HG03432 (cell line): ENCODE results near the gene LUC7L3.
"Not testable (repeated sequence)": the region's sequence is repeated elsewhere in the genome, so short reads cannot be mapped to it uniquely, and the experiment has no call there.

Experiments used
- ATAC-seq: cut with Tn5 transposase; IDR thresholded peaks from one replicate; pipeline ENCODE4 v1.9.1; 2021; ENCODE audit warnings: mild to moderate bottlenecking, moderate library complexity; ENCODE audit not compliant: unreplicated experiment

The LUC7L3 gene

DNA sequence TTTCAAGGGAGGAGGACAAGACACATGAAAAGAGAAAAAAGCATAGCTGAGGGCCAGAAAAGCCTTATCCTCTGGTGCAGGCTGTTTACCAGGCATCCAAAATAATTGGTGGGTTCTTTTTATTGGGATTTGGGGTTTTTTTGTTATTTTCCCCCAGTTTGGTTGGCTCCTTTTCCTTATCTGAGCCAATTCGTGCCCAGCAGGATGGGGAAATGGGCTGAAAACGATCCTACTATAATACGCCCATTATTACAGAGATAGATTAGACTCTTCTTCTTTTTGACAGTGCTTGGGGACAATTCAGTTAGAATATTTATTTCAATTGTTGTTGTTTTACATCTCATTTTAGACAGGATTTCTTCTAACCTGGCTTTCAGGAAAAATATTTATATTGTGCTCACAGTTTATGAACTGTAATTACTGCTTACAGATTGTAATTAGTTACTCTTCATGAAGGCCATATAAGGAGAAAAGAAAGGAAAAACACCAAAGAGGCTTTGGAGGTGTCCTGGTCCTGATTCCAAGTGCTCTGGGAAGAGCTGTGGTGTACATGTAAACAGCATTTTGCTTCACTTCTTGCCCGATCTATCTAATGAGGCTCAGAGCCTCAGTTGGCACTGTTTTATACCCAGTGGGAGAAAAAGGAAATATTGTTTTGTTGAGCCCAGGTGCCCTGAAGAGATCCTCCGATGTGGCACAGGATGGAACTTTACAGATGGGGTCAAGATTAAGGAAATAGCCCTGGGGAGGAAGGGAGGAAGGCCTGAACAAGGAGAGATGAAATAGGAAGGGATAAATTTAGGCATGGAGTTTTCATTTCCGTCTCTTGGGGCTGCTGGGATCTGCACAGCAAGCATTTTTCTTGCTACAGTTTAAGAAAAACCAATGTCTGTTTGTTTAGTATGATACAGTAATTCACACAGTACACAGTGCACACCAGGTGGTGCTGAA is 11.1 kb upstream of the LUC7L3 start:
- ATAC-seq, result no peak

DNA sequence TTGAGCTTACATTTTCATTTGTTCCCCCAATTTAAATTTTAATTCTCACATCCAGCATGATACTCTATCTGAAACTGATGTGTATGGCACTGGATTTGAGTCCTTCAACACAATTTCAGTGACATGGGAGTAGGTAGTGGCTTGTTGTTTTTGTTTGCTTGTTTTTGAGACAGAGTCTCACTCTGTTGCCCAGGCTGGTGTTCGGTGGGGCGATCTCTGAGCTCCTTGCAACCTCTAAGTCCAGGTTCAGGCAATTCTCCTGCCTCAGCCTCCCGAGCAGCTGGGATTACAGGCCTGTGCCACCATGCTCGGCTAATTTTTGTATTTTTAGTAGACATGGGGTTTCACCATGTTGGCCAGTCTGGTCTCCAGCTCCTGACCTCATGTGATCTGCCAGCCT is 10.3 kb upstream of the LUC7L3 start:
- not testable (repeated sequence) for ATAC-seq

DNA sequence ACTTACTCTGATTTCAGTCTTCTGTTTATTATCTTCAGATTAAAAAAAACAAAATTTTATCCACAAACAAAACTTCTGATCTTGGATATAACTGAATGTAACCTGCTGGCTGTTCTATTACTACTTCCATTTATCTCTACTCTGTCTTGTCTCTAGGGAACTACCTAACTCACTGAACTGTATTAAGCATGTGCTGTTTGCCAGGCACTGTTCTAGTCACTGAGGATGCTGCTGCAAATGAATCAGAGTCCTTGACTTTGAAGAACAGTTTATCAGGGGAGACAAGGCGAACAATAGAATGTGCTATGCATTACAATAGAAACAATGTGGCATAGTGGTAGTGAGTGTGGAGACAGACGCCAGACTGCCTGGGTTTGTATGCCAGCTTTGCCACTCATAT is 9.4 kb upstream of the LUC7L3 start:
- ATAC-seq, result no peak

DNA sequence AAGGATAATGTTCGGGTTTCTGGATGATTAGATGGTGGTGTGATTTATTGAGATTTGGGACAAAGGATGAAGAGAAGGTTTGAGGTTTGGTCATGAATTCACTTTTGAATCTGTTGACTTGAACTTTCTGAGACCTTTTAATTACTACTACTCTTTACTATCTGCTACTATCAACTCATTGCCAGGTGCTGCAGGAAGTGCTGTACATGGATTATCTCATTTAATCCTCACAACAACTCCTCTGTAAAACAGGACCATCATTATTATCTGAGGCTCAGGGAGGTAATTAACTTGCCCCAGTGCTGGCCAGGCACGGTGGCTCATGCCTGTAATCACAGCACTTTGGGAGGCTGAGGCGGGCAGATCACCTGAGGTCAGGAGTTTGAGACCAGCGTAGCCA is 8.8 kb upstream of the LUC7L3 start:
- no peak for ATAC-seq

DNA sequence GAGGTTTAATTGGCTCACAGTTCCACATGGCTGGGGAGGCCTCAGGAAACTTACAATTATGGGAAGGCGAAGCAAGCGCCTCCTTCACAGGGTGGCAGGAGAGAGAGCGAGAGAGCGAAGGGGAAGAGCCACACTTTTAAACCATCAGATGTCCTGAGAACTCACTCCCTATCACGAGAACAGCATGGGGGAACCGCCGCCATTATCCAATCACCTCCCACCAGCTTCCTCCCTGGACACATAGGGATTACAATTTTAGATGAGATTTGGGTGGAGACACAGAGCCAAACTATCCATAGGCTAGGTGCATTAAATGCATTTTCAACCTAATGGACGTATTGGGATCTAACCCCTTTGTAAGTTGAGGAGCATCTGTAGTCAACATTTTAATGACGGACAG is 6.8 kb upstream of the LUC7L3 start:
- no peak for ATAC-seq

DNA sequence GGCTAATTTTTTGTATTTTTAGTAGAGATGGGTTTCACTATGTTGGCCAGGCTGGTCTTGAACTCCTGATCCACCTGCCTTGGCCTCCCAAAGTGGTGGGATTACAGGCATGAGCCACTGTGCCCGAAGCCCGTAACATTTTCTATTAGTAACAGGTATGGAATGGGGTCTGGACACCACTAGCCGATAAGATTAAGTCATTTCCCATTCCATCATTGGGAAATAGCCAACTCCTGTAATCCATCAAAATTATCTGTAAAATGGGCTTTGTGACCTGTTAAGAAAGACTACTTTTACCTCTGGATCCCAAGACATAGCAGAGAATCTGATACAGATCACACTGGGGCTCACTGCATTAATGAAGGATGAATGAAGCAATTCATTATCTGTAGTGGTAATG is 3.9 kb upstream of the LUC7L3 start:
- ATAC-seq, result no peak

DNA sequence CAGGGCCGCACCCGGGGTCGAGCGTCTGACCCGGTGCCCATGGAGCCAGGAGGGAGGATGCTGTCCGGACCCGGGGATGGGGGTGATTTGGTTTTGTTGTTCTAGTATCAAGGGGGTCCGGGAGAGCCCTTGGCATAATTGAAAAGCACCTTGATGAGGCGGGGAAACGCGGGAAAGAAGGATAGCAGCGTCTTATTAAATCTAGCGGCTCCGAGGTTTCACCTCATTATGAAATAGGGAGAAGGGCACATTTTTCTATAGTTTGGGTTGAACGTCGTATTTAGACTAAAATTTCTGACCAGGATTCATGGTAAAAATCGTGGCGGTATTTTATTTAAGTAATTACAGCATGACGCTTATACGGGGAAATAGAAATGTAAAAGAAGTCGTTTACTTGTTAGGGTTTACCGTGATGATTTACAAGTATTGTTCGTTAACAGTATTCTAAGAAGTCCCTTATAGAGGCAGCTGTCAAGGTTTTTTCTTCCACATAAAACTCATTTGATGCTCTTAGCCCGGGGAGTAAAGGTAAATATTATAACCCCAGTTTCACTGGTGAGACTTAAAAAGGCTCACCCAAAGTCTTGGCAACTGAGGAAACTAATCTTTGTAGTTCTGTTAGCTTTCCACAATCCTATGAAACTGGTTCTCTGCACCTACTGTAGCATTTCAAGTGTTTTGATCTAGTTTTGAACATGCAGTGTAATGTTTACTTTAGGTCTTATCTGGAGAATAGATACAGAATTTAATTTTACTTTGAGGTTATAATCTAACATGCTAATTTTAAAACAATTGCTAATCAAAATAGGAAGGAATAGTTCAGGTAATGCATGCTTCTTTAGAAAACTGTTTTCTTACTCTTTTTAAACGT is 756 bp downstream of the LUC7L3 start:
- no peak for ATAC-seq

DNA sequence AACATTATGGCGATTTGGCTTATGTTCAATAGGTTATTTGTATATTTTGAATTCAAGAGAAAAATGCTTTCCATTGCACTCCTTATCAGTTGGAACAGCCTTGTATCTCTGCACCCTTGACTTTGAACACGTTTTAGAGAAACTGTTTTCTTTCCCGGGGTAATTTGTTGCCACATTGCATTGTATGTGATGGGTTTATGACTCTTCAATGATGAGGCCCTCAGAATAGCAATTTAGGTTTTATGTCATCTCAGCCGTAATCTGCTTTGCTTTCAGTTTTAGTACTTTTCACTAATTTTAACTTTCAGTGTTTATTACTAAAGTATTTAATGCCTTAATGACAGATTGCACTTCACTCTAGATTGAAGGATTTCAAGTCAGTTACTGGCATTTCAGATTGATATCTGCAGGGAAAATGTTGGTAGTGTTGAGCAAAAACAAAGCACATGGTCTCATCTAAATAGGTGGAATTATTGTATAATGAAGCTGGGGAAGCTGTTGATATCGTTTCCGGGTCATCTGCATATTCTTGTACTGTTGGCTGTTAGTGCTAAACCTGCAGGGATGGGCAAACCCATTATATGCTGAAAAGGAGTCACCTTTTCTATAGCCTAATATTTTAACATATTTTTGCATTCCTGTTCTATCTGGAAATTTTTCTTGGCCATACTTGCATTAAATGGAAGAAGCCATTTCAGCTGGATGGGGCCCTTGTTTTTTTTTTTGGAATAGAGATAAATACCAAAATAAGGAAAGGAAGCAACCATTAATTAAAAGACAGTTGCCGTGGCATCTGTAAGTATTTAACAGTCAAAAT is 2.0 kb downstream of the LUC7L3 start:
- no peak for ATAC-seq

DNA sequence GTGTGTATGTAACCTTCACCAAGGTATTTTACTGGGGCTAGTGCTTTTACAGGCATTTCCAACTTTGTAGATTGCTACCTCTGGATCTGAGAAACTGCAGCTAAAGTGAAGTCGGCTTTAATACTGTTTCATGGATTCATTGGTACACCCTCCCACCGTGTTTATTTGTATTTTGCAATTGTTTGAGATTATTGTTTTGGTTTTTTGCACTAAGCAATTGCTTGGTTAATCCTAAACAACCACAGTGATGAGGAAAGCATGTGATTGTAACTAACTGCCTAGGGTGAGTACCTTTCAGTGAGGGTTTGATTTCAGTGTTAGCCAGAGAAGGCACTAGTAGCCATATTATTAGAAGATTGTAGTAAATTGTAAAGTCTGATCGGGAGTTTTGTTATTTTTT is 3.3 kb downstream of the LUC7L3 start:
- ATAC-seq, result no peak

DNA sequence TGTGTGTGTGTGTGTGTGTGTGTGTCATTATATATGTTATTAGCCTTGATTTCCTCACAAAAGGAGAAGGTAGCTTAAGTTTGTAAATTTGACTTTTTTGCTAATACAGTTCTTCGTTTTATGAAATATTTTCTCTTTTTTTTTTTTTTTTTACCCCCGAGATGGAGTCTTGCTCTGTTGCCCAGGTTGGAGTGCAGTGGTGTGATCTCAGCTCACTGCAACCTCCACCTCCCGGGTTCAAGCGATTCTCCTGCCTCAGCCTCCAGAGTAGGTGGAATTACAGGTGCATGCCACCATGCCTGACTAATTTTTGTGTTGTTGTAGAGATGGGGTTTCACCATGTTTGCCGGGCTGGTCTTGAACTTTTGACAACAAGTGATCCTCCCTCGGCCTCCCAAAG is 5.2 kb downstream of the LUC7L3 start:
- ATAC-seq, result not testable (repeated sequence)

DNA sequence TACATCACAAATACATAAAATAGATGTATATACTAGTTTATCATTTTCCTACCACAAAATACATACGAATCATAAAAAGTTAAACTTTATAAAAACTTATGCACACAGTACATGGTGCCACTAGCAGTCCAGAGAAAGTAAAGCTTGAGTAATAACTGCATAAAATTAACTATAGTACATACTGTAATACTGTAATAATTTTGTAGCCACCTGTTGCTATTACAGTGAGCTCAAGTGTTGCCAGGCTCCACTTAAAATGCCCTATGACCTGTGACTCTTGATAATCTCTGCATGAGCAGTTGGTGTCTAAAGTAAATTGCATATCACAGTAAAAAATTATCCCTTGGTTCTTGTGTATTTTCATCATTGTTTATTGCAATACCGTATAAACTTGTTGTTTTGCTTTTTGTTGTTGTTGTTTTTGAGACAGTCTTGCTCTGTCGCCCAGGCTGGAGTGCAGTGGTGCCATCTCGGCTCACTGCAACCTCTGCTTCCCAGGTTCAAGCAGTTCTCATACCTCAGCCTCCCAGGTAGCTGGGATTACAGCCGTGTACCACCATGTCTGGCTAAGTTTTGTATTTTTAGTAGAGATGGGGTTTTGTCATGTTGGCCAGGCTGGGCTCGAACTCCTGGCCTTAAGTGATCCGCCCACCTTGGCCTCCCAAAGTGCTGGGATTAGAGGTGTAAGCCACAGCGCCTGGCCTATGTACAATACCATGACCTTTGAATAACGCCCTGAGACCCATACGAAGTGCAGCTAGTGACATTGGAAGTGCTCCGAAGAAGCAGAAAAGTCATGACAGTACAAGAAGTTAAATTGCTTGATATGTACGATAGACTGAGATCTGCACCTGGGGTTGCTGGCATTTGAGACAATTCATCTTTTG is 6.6 kb downstream of the LUC7L3 start:
- no peak for ATAC-seq

DNA sequence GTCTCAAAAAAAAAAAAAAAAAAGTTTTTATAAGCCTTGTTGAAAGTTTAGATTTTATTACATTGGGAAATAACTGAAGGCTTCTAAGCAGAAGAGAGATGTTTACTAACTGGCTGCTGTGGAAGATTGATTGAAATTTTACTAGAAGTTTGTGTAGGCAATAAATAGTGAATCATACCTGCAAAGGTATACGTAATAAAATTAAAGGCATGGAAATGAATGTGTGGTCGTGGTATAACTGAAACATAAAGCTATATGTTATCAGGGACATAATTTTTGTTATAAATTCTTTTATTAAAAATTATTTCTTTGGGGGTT is 8.7 kb downstream of the LUC7L3 start:
- no peak for ATAC-seq

DNA sequence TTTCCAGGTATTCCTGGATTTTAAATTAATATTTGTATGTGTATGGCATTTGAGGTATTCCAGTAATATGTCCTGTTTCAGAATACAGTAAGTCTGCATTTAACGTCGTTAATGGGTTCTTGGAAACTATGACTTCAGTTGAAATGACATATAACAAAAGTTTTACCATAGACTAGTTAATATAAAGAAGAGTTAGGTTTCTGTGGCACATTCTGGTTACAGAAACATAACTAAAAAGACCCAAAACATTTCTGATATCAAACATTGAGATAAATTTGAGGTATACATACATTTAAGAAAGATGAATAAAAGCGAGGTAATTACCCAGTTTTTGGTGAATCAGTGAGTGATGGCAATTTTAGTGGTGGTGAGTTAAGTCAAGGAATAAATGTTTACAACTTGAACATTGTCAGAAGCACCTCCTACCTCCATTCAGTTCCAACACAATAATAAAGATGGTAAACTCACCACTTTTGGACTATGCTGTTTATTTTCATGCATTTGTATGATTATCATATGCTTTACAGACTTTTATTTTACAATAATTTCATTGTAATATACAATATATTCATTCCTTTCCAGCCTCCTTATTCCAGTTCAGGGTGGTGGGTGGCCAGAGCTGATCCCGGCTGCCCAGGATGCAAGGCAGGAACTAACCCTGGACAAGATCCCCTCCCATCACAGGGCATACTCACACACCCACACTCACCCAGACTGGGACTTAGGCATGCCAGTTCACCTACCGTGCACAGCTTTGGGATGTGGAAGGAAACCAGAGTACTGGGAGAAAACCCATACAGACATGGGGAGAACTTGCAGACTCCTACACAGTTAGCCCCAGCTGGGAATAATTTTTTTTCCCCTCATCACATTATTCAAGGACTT is 9.7 kb downstream of the LUC7L3 start:
- ATAC-seq, result no peak

DNA sequence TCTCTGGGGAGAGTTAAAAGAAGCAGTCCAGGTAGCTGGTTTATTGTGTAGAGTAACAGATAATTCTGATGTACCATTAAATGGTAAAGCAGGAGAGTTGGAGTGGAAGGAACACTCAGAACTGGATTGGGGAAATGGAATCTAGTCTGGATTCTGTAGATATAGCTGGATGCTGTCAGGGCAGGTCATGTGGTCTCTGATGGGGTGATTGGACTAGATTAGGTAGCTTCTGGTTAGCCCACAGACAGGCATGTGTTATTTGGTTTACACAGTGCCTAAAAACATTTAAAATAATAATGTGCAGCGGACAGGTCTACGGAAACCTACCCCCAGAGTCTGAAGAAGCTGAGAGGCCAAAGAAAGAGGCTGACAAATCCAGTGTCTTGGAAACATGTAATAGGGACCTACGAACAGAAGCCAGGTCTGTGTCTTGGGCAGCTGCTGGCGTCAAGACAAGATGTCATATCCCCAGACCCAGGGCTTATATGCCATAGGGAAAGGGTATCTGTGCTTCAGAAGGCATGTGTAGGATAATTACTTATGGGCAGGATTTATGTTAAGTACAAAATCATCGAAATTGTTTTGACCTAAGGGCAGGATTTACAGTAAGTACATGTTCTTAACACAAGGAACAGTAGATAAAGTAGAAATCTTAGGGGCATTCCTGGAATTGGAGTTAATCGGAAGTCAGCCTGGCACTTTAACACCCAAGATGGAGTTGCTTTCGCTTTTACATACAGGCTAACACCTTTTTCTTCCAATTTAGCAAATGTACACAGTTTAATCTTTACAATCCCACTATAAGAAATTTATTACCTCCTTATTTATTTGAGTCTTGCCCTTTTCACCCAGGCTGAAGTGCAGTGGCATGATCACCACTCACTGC is 12.4 kb downstream of the LUC7L3 start:
- no peak for ATAC-seq

DNA sequence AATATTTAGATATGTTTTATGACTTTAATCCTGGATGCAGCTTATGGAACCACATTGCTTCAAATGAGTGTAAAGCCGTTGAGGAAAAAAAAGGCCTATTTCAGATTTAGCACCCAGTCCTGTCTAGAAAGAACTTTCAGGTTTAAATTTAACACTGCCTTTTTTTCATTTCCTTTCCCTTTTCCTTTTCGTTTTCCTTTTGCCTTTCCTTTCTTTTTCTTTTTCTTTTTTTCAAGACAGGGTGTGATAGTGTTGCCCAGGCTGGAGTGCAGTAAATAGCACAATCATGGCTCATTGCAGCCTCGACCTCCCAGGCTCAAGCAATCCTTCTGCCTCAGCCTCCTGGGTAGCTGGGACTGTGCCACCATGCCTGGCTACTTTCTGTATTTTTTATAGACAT is 15.9 kb downstream of the LUC7L3 start:
- ATAC-seq, result no peak

DNA sequence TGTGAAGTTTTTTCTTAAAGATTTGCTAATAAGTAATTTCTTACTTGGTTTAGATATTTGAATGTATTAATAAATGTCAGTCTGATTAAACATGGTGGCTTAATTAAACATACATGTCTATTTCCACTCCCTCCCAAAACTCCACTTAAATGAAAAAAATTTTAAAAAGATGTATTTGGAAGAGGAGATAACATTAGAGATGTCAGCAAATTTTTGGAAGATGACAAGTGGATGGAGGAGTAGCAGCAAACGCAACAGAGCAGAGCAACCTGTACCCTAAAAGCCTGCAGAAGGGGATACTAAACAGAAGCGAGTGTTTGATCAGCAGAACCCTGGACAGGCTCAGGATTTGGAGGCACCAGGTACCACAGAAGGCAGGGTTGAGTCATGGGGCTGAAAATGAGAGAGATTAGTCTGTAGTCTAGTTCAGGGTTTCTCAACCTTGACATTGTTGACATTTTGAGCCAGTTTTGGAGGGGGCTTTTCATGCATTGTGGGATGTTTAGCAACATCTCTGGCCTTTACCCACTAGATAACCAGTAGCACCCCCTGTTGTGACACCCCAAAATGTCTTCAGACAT is 17.8 kb downstream of the LUC7L3 start:
- no peak for ATAC-seq

DNA sequence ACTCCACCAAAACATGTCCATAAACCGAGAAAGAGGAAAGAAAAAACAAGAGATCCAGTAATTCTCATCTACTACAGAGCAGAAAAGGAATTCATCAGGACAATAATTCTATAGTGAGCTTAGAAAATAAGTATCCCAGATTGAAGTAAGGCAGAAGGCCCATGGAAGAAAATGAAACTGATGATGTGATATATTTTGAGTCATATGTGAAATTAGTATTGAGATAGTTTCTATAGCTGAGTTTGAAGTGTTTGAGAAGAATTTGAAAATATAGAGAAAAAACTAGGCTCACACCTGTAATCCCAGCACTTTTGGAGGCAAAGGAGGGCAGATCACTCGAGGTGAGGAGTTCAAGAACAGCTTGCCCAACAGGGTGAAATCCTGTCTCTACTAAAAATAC is 19.7 kb downstream of the LUC7L3 start:
- no peak for ATAC-seq

DNA sequence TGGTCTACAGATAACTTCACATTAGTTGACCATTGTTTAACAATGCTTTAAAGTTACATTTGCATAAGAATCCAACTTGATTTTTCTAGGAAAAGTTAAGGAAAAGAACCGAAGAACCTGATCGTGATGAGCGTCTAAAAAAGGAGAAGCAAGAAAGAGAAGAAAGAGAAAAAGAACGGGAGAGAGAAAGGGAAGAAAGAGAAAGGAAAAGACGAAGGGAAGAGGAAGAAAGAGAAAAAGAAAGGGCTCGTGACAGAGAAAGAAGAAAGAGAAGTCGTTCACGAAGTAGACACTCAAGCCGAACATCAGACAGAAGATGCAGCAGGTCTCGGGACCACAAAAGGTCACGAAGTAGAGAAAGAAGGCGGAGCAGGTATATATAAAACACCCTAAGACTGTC is 26.2 kb downstream of the LUC7L3 start:
- no peak for ATAC-seq
